H9 (cell line): Measurements from ENCODE around the gene DGKB. TPM values are rescaled to one million over a fixed set of nuclear protein-coding genes. Genes with fewer than 3 reads are reported as not detected.

Experiments
- DNase-seq: peaks from one replicate; pipeline ENCODE4 v3.0.0-alpha.2; 2017
- H2AFZ ChIP-seq: one replicate; pipeline ENCODE4 v1.6.1; 2013; ENCODE audit warnings: mild to moderate bottlenecking, low read length, control low read depth, moderate library complexity
- H2AK5ac ChIP-seq: 2 replicates; pipeline ENCODE4 v1.6.1; 2013; ENCODE audit warnings: low read length, control low read depth, mixed read lengths; ENCODE audit not compliant: insufficient read length
- H2BK120ac ChIP-seq: one replicate; pipeline ENCODE4 v1.6.1; 2013; ENCODE audit warnings: low read depth, mild to moderate bottlenecking, low read length, control low read depth, inconsistent platforms; ENCODE audit not compliant: poor library complexity, severe bottlenecking
- H2BK12ac ChIP-seq: 2 replicates; pipeline ENCODE4 v1.6.1; 2013; ENCODE audit warnings: low read length, control low read depth, mixed read lengths, low read depth; ENCODE audit not compliant: insufficient read length
- H2BK15ac ChIP-seq: 2 replicates; pipeline ENCODE4 v1.6.1; 2013; ENCODE audit warnings: low read depth, low read length, control low read depth
- H2BK20ac ChIP-seq: one replicate; pipeline ENCODE4 v1.6.1; 2013; ENCODE audit warnings: low read depth, mild to moderate bottlenecking, low read length, control low read depth, inconsistent platforms; ENCODE audit not compliant: poor library complexity, severe bottlenecking
- H2BK5ac ChIP-seq: 2 replicates; pipeline ENCODE4 v1.6.1; 2013; ENCODE audit warnings: low read length, control low read depth, mixed read lengths; ENCODE audit not compliant: insufficient read length
- H3K14ac ChIP-seq: 2 replicates; pipeline ENCODE4 v1.6.1; 2013; ENCODE audit warnings: low read length, control low read depth; ENCODE audit not compliant: insufficient read depth
- H3K18ac ChIP-seq: 2 replicates; pipeline ENCODE4 v1.6.1; 2013; ENCODE audit warnings: low read depth, mild to moderate bottlenecking, mixed read lengths, low read length, control low read depth; ENCODE audit not compliant: insufficient read length
- H3K23ac ChIP-seq: 2 replicates; pipeline ENCODE4 v1.6.1; 2013; ENCODE audit warnings: low read length, control low read depth, mixed read lengths, low read depth; ENCODE audit not compliant: insufficient read length
- H3K23me2 ChIP-seq: 2 replicates; pipeline ENCODE4 v1.6.1; 2013; ENCODE audit warnings: low read depth, mild to moderate bottlenecking, mixed read lengths, low read length, control low read depth; ENCODE audit not compliant: insufficient read length, poor library complexity, severe bottlenecking
- H3K27ac ChIP-seq: 2 replicates; pipeline ENCODE4 v1.5.1; 2013; ENCODE audit warnings: low read length, control low read depth, mixed read lengths, low read depth; ENCODE audit not compliant: insufficient read length
- H3K27me3 ChIP-seq: 2 replicates; pipeline ENCODE4 v1.6.1; 2013; ENCODE audit warnings: low read length, control low read depth, inconsistent platforms; ENCODE audit not compliant: insufficient read depth
- H3K4ac ChIP-seq: 2 replicates; pipeline ENCODE4 v1.6.1; 2013; ENCODE audit warnings: low read depth, mild to moderate bottlenecking, control low read depth, inconsistent platforms, low read length, moderate library complexity
- H3K4me1 ChIP-seq: 2 replicates; pipeline ENCODE4 v1.6.1; 2013; ENCODE audit warnings: low read length, control low read depth, inconsistent platforms; ENCODE audit not compliant: insufficient read depth
- H3K4me2 ChIP-seq: 2 replicates; pipeline ENCODE4 v1.6.1; 2013; ENCODE audit warnings: low read length, control low read depth, mixed read lengths; ENCODE audit not compliant: insufficient read length, insufficient read depth
- H3K56ac ChIP-seq: 2 replicates; pipeline ENCODE4 v1.6.1; 2013; ENCODE audit warnings: low read depth, mild to moderate bottlenecking, mixed read lengths, low read length, control low read depth; ENCODE audit not compliant: insufficient read length
- H3K79me1 ChIP-seq: 2 replicates; pipeline ENCODE4 v1.6.1; 2013; ENCODE audit warnings: low read depth, mild to moderate bottlenecking, moderate library complexity, low read length, control low read depth, inconsistent platforms; ENCODE audit not compliant: insufficient read depth, poor library complexity, severe bottlenecking
- H3K79me2 ChIP-seq: 2 replicates; pipeline ENCODE4 v1.6.1; 2013; ENCODE audit warnings: low read length, control low read depth, inconsistent platforms; ENCODE audit not compliant: insufficient read depth
- H3K9ac ChIP-seq: 2 replicates; pipeline ENCODE4 v1.6.1; 2013; ENCODE audit warnings: low read length, control low read depth, mixed read lengths; ENCODE audit not compliant: insufficient read length; ENCODE audit errors: extremely low read depth
- H3K9me3 ChIP-seq: one replicate; pipeline ENCODE4 v1.6.1; 2013; ENCODE audit warnings: low read depth, low read length, inconsistent platforms; ENCODE audit not compliant: control insufficient read depth
- H3T11ph ChIP-seq: one replicate; pipeline ENCODE4 v1.6.1; 2013; ENCODE audit warnings: mild to moderate bottlenecking, low read length, control low read depth, inconsistent platforms
- H4K20me1 ChIP-seq: one replicate; pipeline ENCODE4 v1.6.1; 2013; ENCODE audit not compliant: control insufficient read depth, insufficient read length, insufficient read depth
- H4K5ac ChIP-seq: 2 replicates; pipeline ENCODE4 v1.6.1; 2013; ENCODE audit warnings: low read depth, mild to moderate bottlenecking, mixed read lengths, low read length, control low read depth; ENCODE audit not compliant: insufficient read length
- H4K8ac ChIP-seq: replicated peaks from 2 replicates; pipeline ENCODE4 v1.6.1; 2013; ENCODE audit warnings: low read length, control low read depth, mixed read lengths, low read depth; ENCODE audit not compliant: insufficient read length
- H4K91ac ChIP-seq: 2 replicates; pipeline ENCODE4 v1.6.1; 2013; ENCODE audit warnings: low read depth, mild to moderate bottlenecking, moderate library complexity, mixed read lengths, low read length, control low read depth; ENCODE audit not compliant: insufficient read length
- H3K27ac Mint-ChIP-seq, 3 experiments: 2 replicates in 2 of 3; 3 replicates in 1 of 3; pipeline ENCODE4 v1.8.0; 2020 to 2021; ENCODE audit warnings: mixed read lengths in 3 of 3, mild to moderate bottlenecking in 1 of 3, moderate library complexity in 1 of 3
- H3K27me3 Mint-ChIP-seq: 2 replicates; pipeline ENCODE4 v1.8.0; 2021; ENCODE audit warnings: low read depth, mild to moderate bottlenecking, moderate library complexity, mixed read lengths
- H3K36me3 Mint-ChIP-seq, 3 experiments: 2 replicates in 2 of 3; 3 replicates in 1 of 3; pipeline ENCODE4 v1.8.0; 2020 to 2021; ENCODE audit warnings: low read depth in 3 of 3, mixed read lengths in 3 of 3; ENCODE audit not compliant: insufficient read depth in 1 of 3
- H3K4me1 Mint-ChIP-seq, 2 experiments: 2 replicates each; pipeline ENCODE4 v1.8.0; 2020; ENCODE audit warnings: mixed read lengths in 2 of 2
- H3K4me3 Mint-ChIP-seq, 2 experiments: 2 replicates in 1 of 2; 3 replicates in 1 of 2; pipeline ENCODE4 v1.8.0; 2020 to 2021; ENCODE audit warnings: mild to moderate bottlenecking in 2 of 2, mixed read lengths in 2 of 2, moderate library complexity in 1 of 2
- H3K9me3 Mint-ChIP-seq, 2 experiments: 2 replicates in 1 of 2; 3 replicates in 1 of 2; pipeline ENCODE4 v1.8.0; 2020; ENCODE audit warnings: mild to moderate bottlenecking in 2 of 2, mixed read lengths in 2 of 2, moderate library complexity in 1 of 2
- CTCF ChIP-seq: fragments of 200-600 bp; sonication (generic); conservative IDR thresholded peaks from 3 replicates; pipeline ENCODE4 v1.8.0; 2021; ENCODE audit warnings: antibody characterized with exemption, mild to moderate bottlenecking
- WGBS: extraction: QIAGEN DNeasy Blood & Tissue Kit; methylation state at CpG from one replicate; pipeline ENCODE4 v1.1.7; 2013; ENCODE audit warnings: missing lambda C conversion rate, low lambda C conversion rate, mixed read lengths; ENCODE audit not compliant: insufficient read length; ENCODE audit errors: extremely low coverage; 5-methylcytosine and 5-hydroxymethylcytosine counted together
- total RNA-seq: library from RNA; stranded (reverse); gene quantifications from 2 replicates; pipeline ENCODE4 v1.2.1, GENCODE V29; 2021

Gene DGKB
- total RNA-seq, 1 experiment from 2014 or later = 0.26 TPM

GRCh38 chr7:14752301-14752700 lies 150.2 kb downstream of the DGKB start:
- no peak overlapping the region for H3K27ac ChIP-seq

More at GRCh38 chr7:14752301-14752700, 150.2 kb downstream of the DGKB start:
- Histone ChIP-seq H3K4ac (no peak overlapping the region), H3K4me1 (no peaks in the 10 kb centered on the region), H2BK12ac (no peak overlapping the region), H4K8ac (no peak overlapping the region), H4K5ac (no peak overlapping the region), H3T11ph (no peak overlapping the region), H3K23ac (no peak overlapping the region), H2AK5ac (no peak overlapping the region), H2BK5ac (no peak overlapping the region), H3K9me3 (no peaks in the 10 kb centered on the region), H3K79me1 (no peaks in the 10 kb centered on the region), H2BK120ac (no peak overlapping the region), H3K56ac (no peak overlapping the region), H3K9ac (no peak overlapping the region), H3K18ac (no peak overlapping the region), H3K23me2 (no peaks in the 10 kb centered on the region), H3K27me3 (no peaks in the 10 kb centered on the region), H2BK20ac (no peak overlapping the region), H2AFZ (no peak overlapping the region), H2BK15ac (no peak overlapping the region), H4K20me1 (no peaks in the 10 kb centered on the region), H4K91ac (no peak overlapping the region), H3K14ac (no peak overlapping the region), H3K79me2 (no peaks in the 10 kb centered on the region), H3K4me2 (no peak overlapping the region)
- no CpG with 5 or more reads among the region's 3 CpGs for WGBS
- H3K4me3 Mint-ChIP-seq = no peak overlapping the region
- no peak overlapping the region for H3K27ac Mint-ChIP-seq
- DNase-seq = no peak
- no peaks in the 10 kb centered on the region for H3K27me3 Mint-ChIP-seq
- no peaks in the 10 kb centered on the region; a peak in 1 of 5 replicates for H3K9me3 Mint-ChIP-seq
- no peaks in the 10 kb centered on the region; a peak in 1 of 7 replicates for H3K36me3 Mint-ChIP-seq
- TF ChIP-seq CTCF = no peak
- peaks cover 5 to 10% of the 10 kb centered on the region in 2 experiments for H3K4me1 Mint-ChIP-seq
